Left renal cortex interstitium (tissue), 4 donors: ENCODE results near the gene SSX2IP. TPM values are rescaled to one million over a fixed set of nuclear protein-coding genes. Genes with fewer than 3 reads are reported as not detected.
"Not testable (repeated sequence)": the region's sequence is repeated elsewhere in the genome, so short reads cannot be mapped to it uniquely, and the experiment has no call there.

Source experiments
- DNase-seq, 4 donors: peaks; one replicate each; pipeline ENCODE4 v3.0.0-alpha.2; 2013; ENCODE audit warnings: low read depth in 4 of 4, low spot score in 2 of 4, missing footprints in 1 of 4
- polyA plus RNA-seq, 4 donors: library from polyadenylated mRNA; unstranded; fragments of 120-200 nt; gene quantifications; one replicate each; pipeline ENCODE4 v1.2.1, GENCODE V29; 2013; ENCODE audit not compliant: insufficient read length in 4 of 4

Gene SSX2IP
- polyA plus RNA-seq, 4 donors, result 32.4 to 41.2 (median 35.5) TPM

DNA sequence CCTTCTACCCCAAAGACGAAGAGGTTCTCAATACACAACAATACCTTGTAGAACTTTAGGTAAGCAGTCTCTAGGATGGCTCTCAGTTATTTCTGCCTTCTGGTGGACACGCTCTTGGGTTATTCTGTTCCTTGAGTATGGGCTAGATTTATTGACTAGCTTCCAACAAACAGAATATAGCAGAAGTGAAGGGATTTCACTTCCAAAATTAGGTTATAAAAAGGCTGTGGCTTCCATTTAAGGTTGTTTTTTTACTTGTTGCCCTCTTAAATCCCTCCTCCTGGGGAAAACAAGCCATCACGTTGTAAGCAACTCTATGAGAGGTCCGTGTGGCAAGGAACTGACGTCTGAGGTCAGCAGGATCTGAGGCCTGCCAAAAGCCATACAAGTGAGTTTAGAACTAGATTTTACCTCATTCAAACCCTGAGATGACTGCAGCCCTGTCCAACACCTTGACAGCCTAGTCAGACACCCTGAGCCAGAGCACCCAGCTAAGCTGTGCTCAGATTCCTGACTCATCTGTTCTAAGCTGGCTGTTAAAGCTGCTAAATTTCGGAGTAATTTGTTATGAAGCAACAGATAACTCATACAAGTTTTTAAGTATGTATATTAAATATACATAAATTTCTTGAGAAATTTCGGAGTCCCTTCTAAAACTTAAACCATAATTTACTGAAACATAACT is 12.7 kb downstream of the SSX2IP start:
- no peak for DNase-seq

DNA sequence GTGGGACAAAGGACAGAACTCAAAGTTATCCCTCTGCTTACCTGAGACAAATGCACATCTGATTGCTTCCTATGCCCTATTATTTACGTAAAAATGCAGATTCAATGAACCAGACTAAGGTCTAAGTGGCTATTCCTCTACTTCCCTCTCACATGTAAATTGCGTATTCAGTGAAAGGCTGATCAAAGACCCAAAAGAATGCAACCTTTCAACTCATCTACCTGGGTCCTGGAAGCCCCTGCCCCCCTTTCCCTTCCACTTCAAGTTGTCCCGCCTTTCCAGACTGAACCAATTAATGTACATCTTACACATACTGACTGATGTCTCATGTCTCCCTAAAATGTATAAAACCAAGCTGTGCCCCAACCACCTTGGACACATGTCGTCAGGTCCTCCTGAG is 14.6 kb downstream of the SSX2IP start:
- DNase-seq, result no peak

DNA sequence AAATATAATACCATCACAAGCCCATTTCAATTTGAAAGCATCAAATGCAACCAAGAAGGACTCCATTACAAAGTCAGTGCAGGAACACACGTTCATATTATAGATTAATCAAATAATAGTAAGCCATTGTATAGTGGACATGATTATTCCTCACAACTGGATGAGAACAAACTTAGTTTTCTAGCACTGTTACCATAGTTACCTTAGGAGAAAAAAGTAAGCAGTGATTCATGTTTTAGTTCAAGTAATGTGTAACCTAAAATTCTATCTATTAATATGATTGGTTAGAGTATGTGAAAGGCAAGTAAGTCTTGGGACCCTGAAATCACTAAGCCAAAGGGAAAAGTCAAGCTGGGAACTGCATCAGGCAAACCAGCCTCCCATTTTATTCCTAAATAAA is 15.2 kb downstream of the SSX2IP start:
- no peak for DNase-seq

DNA sequence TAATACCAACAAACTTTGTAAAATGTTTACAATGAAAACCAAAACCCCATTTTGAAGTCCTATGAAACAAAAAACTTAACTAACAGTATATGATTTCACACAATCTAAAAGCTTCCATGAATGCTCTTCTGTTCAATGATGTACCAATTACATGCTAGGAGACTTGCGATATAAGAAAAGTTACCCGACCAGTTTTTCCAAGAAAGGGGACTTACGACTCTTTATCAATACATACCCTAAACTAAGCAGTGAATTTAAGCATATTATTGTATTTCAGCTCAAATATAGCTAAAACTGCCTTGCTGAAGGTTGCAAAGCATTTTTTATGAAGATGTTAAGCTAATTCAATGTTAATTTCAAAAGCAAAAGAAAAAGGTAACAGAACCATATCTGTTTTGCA is 15.6 kb downstream of the SSX2IP start:
- DNase-seq, result no peak

DNA sequence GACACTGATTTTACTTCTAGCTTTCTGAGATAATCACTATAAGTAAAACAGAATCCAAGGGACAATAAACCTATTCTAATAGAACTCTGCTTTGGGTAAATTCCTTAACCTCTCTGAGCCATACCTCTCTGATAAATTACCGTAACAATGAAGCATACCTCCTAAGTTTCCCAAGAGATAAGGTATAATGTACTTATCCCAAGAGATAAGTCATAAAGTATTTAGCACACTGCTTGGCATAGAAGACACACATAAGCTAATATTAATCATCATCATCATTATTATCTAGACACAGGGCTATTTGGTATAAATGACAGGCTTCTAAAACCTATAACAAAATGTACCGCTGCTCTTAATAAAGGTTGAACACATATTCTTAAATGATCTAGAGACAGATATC is 16.2 kb downstream of the SSX2IP start:
- DNase-seq, result no peak

DNA sequence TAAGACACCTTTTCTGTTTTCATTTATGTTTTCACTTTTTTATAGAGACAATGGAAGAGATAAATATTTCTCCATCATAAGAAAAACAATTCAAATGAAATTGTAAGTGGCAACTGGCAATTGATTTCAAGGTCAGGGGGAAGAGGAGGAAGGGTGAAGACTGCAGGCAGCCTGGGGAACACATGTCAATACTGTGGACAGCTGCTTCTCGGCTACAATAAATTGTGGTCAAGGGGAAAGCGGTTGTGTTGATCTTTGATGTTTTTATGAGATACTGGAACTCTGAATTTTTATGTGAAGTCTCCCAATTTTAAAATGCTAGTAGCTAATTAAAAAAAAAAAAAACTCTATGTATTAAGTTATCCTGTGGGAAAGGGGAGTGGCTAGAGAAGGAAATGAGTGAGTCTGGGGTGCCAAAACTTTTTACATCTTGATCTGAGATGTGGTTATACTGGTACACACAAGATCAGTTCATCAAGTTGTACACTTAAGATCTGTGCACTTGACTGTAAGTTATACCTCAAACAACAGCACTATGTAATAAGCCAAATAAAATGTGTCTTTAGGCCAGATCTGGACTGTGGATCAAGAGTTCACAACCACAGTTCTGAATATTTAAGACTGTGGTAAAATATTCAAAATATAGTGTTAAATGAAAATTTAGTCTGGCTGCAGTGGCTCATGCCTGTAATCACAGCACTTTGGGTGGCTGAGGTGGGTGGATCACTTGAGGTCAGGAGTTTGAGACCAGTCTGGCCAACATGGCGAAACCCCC is 18.0 kb downstream of the SSX2IP start:
- no peak for DNase-seq

DNA sequence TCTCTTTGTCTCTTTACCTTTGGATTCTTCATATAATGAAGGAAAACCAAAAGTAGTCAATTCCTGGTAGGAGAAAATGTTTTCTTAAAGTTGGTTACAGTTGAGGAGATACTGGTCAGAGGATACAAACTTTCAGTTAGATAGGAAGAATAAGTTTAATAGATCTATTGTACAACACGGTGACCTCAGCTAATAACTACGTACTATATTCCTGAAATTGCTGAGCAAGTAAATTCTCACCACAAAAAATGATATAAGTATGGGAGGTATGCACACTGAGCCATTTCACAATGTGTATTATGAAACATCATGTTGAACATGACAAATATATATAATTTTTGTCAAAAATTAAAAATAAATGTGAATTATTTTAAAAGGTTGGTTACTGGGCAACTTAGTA is 20.4 kb downstream of the SSX2IP start:
- DNase-seq, result no peak

DNA sequence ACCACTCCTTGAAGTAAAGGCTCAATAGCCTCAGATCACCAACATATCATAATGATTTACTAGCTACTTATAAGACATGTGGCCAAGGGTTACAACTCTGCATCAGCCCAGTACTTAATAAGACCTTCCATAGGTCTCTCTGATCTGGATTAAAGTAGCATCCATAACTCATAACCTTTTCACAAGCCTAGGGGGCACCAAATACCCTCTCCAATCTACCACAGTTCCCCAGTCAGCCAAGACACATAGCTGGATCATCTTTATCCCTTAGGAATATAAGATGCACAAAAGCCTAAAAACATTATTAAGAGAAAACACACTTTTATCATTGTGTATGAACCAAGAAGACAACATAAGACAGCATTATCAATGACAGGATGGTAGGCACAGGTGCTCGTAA is 22.1 kb downstream of the SSX2IP start:
- no peak for DNase-seq

DNA sequence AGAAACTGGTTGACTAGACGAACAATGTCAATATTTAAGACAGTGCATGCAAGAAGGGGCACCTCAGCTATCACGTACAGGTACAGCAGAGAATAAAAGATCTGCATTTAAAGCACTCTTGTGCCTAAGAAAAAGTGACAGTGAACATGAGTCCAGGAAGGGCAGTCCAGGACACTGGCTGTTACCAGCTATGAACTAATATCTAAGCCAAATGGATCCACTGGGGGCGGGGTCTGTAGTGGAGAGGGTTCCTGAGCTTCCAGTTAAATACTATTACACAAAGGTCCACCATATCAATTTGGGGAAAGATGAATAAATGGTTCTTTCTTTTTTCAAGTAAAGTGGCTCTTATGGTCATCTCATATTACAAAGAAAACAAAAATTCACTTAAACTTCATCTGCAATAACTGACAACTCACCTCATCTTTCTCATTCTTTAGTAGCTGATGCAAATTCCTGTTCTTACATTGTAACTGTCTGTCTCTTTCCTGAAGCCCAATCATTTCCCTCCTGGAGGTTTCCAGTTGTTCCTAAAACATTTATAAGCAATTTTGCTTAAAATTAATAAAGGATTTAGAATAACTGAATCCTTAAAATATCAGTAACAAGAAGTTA is 24.5 kb downstream of the SSX2IP start:
- no peak for DNase-seq

DNA sequence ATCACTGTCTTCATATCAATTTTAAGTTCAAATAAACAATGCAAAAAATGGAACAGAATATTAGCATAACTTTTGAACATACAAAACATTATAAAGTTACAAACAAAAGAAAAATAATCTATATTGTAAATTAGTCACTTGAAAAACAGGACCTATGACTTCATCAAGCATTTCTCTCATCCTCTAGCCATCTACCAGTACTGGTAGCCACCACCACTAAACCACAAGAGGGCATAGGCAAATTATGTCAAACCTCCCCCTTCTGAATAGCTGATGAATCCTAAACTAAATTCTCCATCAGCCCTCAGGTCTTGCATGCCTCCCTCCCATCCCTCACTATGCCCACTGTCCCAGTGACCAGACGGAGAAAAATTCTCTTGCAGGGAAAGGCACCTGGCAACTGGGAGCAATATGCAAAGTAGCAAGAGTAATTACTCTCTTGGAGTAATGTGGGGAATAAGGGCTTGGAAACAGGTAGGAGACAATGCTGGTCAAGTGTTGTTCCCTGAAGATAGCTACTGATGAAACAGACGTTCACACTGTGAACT is 37.1 kb downstream of the SSX2IP start:
- no peak for DNase-seq

DNA sequence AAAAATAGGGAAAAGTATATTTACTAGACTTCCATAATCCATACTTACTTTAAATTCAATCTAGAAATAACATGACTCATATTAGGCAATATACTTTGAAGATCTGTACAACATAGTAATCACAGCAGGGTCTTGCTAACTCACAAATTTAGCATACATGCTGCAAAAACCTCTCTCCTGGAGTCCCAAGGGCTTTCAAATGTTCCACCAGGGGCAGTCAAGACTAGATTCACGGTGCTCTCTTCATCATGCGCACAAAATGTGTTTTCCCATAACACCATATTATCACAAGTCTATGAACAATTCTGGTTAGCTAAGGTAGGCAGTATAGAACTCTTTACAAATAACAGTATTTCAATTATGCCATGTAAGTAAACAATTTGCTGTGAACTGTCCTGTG is 45.8 kb downstream of the SSX2IP start:
- DNase-seq, result no peak

DNA sequence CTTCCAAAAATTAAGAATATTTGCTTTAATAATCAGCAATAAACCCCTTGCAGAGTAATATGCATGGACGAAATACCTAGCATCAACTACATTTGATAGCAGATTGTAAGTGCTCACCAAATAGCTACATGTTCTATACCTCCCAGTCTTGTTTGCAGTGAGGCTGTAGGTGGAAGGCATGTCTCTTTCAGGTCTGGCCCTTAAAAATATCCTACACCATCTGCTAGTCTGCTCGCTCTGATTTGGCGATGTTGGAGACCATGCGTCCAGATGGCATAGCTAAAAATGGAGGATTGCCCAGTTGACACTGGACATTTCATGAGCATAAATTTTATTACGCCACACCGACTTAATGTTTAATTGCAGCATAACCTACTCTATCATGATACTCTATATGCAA is 47.1 kb downstream of the SSX2IP start:
- DNase-seq, result no peak

DNA sequence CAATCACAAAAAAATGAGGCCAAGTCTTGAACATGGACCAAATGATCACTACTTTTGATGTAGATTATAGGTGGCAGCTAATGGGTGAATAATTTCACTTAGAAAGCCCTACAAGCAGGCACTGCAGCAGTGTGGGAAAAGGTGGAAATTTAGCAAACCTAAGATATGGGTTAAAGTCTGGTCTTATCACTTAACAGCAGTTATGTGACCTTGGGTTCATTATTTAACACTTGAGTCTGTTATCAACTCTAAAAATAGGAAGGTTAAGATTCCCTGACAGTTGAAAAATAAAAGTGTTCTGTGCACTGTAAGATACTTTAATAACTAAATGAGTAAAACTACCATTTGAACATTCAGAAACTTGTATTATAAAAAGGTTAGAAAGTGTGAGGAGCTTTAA is 47.5 kb downstream of the SSX2IP start:
- no peak for DNase-seq

DNA sequence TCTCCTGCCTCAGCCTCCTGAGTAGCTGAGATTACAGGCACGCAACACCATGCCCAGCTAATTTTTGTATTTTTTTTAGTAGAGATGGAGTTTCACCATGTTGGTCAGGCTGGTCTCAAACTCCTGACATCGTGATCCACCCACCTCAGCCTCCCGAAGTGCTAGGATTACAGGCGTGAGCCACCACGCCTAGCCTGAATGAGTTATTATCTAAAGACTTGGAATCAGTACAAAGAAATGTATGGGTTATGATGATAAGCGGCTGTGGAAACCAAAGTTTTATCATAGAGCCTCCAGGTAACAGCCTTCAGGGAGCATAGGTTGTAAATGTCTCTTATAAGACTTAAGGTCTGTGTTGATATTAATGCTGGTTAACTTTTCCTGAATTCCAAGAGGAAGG is 50.5 kb downstream of the SSX2IP start:
- DNase-seq, result not testable (repeated sequence)

DNA sequence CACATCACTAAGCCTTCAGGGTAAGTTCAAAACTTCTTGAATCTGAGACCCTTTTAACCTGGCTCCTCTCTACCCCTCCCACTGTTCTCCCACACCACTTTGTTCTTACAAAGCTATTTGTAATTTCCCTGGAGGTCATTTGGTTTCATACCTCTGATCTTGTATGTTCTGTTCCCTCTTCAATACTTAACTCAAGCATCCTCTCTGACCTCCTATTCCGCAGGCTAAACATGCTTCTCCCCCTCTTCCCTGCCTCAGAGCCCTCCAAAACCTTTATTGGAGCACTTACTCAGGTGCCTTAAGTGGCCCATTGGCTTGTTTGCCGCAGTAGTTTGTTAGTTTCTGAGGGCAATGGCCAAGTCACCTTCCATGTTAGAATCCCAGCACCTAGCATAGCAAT is 54.8 kb downstream of the SSX2IP start:
- no peak for DNase-seq

DNA sequence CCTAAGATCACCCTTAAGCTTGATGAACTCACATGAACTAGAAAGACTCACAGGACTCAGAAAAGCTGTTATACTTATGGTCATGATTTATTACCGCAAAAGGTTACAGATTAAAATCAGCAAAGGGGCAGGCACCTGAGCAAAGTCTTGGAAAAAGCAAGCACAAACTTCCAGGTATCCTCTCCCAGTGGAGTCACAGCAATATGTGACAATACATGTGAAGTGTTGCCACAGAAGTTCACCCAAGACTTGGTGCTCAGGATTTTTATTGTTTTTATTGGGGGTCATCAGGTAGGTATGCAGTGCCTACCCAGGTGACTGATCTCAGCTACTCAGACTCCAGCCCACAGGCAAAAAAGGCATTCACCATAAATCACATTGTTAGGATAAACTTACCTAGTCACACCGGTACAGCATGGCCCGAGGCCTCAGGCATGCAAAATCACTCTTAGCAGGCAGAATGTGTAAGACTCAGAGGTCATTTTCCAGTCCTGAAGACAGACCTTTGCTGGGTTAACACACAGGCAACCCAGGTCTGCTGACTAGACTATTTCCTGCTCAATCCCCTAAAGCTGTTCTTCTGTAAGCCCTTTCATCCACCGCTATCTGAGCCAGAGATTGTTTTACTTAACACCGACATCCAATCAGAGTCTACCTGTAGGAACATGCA is 55.6 kb downstream of the SSX2IP start:
- DNase-seq, result no peak

DNA sequence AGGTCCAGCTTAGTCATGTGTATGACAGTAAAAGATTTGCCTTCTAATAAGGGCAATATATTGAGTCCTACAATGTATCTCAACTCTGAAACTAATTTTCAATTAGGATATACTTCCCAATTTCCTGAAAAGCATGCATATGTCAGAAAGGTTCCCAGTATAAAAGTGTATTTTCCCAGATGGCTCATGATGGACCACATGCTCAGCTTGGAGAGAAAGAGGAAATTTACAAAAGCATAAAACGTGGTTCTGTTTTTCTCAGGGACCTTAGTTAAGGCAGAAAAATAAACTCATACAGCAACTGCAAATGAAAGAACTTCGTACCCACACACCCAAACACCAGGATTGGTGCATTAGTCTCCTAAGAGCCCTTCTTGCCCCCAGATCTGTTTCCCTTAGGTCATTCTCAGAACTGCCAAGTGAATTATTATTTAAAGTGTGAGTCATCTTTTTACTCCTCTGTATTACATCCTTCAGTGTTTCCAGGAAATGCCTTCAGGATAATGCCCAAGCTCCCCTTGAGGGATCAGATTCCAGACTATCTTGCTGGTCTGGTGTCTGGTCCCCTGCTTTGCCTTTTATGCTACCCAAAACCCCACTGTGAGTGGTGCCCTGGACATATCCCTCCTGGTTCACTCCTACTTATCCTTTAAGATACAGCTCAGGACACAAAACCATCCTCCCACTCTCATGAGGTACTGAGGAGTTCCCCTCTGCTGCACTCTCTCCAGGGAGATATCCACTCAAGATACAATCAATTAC is 57.4 kb downstream of the SSX2IP start:
- no peak for DNase-seq

DNA sequence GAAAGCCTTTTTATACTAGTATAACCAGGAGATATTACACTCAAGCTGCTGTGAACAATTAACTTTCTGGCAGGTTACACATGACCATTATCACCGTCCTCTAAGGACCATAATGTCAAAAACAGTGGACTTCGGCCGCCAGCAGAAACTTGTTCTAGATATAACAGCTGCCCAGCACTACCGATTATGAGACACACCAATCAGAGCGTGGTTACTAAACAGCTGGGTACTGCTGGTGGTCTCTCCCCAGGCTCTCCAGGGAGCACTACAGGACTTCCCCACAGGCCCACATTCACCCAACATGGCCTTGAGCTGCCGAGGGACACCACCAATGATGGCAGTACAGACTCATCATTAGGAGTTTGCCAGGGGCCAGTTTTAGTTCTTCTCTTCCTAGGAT is 58.1 kb downstream of the SSX2IP start:
- no peak for DNase-seq

DNA sequence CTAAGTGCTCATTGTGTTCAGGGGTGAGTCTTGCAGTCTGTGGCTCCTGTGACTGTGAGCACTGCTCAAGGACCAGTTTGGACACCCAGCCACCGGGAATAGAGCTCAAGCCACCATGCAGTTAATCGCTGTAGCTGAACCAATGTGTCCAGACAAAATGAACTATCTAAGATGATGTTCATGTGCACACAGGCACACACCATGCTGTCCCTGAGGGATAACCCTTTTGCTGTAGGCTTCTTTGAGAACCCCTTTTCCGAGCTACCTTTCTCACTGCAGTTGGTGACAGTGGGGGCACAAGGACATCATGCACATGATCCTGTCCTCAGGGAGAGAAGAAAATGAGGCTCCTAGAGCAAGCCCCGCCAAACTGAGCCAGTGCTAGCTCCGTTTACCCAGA is 65.4 kb downstream of the SSX2IP start:
- DNase-seq, result no peak

DNA sequence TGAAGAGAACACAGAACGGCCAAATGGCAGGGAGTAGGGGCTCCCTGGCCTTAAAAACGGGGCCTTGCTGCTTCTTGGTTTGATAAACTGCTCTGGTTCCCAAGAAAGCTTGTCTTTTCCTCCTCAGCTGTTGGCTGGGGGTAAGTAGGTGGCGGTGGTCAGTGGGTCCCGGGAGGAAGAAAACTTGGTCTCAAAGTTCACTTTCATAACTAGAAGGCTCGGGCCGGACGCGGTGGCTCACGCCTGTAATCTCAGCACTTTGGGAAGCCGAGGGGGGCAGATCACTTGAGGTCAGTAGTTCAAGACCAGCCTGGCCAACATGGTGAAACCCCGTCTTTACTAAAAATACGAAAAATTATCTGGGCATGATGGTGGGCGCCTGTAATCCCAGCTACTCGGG is 68.7 kb downstream of the SSX2IP start:
- DNase-seq, result no peak
